ENCODE measurements around the gene S100PBP.

DNA sequence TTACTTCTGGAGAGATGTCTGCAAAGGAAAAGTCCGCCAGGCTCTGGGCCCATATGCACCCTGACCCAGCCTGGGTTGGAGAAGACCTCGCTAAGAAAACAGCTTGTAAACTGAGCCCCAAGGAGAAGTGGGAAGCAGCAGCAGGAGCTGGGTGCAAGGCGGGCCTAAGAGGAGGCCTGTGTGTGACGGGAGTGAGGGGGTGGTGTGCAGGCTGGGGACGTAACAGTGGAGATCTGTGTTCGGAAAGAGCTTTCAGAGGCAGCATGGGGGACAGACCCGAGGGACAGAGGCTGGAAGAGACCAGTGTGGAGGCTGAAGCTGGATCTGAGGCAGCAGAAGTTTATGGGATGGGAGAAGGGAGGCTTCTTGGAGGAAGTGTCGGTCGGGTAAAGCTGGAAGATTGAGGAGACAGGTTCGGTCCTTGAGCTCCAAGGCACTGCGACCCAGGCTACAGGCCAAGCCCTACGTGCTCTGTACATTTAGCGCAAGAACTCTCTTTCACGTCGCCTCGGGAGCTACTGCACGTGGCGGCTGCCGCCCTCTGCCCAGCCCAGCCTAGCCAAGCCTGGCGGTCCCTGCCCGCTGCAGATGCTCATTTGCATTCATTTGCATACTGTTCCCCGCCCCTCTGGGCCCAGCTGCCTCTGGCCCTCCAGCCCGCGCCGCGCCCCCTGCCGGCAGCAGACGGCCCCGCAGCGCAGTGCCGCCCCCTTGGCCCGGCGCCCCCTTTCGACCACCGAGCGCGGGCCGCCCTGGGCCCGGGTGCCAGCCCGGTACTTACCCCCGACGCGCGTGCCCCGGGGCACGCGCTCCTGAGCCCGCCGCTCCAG is 75.1 kb downstream of the S100PBP start:
- TF ChIP-seq, protein P1, sequence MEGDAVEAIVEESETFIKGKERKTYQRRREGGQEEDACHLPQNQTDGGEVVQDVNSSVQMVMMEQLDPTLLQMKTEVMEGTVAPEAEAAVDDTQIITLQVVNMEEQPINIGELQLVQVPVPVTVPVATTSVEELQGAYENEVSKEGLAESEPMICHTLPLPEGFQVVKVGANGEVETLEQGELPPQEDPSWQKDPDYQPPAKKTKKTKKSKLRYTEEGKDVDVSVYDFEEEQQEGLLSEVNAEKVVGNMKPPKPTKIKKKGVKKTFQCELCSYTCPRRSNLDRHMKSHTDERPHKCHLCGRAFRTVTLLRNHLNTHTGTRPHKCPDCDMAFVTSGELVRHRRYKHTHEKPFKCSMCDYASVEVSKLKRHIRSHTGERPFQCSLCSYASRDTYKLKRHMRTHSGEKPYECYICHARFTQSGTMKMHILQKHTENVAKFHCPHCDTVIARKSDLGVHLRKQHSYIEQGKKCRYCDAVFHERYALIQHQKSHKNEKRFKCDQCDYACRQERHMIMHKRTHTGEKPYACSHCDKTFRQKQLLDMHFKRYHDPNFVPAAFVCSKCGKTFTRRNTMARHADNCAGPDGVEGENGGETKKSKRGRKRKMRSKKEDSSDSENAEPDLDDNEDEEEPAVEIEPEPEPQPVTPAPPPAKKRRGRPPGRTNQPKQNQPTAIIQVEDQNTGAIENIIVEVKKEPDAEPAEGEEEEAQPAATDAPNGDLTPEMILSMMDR (IDR thresholded peaks at IDR 0.05): peak in 4 of 7 experiments; percentile 29 to 48 (median 38)
- no peak for TF ChIP-seq POLR2A (IDR thresholded peaks at IDR 0.05)
